Transverse colon (tissue), 4 donors: ENCODE results near the gene CSNK1G1. TPM values are rescaled to one million over a fixed set of nuclear protein-coding genes. Genes with fewer than 3 reads are reported as not detected.
"Not testable (repeated sequence)": the region's sequence is repeated elsewhere in the genome, so short reads cannot be mapped to it uniquely, and the experiment has no call there.

ENCODE experiments used
- DNase-seq: peaks from one replicate; pipeline ENCODE4 v3.0.0-alpha.2; 2019
- H3K27ac ChIP-seq, 4 donors: fragments of 200-600 bp; sonication (generic); 2 replicates each; pipeline ENCODE4 v1.5.1; 2016 to 2018; ENCODE audit warnings: inconsistent platforms in 4 of 4
- H3K27me3 ChIP-seq: fragments of 200-600 bp; sonication (generic); 2 replicates; pipeline ENCODE4 v1.5.1; 2017; ENCODE audit warnings: inconsistent platforms
- H3K36me3 ChIP-seq, 4 donors: fragments of 200-600 bp; sonication (generic); 2 replicates each; pipeline ENCODE4 v1.5.1; 2017 to 2019; ENCODE audit warnings: inconsistent platforms in 4 of 4
- H3K4me1 ChIP-seq, 4 donors: fragments of 200-600 bp; sonication (generic); 2 replicates each; pipeline ENCODE4 v1.5.1; 2017 to 2020; ENCODE audit warnings: inconsistent platforms in 4 of 4
- H3K4me3 ChIP-seq, 4 donors: fragments of 200-600 bp; sonication (generic); 1 replicate in 1 of 4; 2 replicates in 3 of 4; pipeline versions ENCODE4 v1.5.1 to v1.6.1; 2017 to 2019; ENCODE audit warnings: inconsistent platforms in 4 of 4
- H3K9me3 ChIP-seq, 2 donors: fragments of 200-600 bp; sonication (generic); 2 replicates each; pipeline ENCODE4 v1.5.1; 2017 to 2019; ENCODE audit warnings: inconsistent platforms in 2 of 2
- EP300 ChIP-seq: sonication (generic); formaldehyde crosslinking; IDR thresholded peaks from one replicate; pipeline ENCODE4 v1.6.1; 2017; ENCODE audit warnings: antibody characterized with exemption, low read depth
- POLR2A ChIP-seq: fragments of 450-650 bp; IDR thresholded peaks from one replicate; pipeline ENCODE4 v1.6.1; 2016; ENCODE audit warnings: antibody characterized with exemption, mild to moderate bottlenecking, moderate library complexity
- POLR2AphosphoS5 ChIP-seq, 3 donors: sonication (generic); formaldehyde crosslinking; IDR thresholded peaks; one replicate each; pipeline ENCODE4 v1.6.1; 2016; ENCODE audit warnings: antibody characterized with exemption in 3 of 3
- WGBS, 2 donors: methylation state at CpG; one replicate each; pipeline ENCODE4 v1.1.5; 2018; ENCODE audit warnings: low coverage in 1 of 2; 5-methylcytosine and 5-hydroxymethylcytosine counted together
- in situ Hi-C, 4 donors: fragments of 200-750 bp; cut with MboI; loops; one replicate each; pipeline versions ENCODE4 v1.15.0 to v1.15.1; 2017; ENCODE audit warnings: low sequenced_read_pairs in 3 of 4, low pct_ligation_motif_present in 1 of 4, low pct_unique_long_range_greater_than_20kb in 1 of 4
- intact Hi-C: fragments of 100-400 bp; cut with DNase I; formaldehyde crosslinking; loops from one replicate; pipeline ENCODE4 v1.15.1; 2023; ENCODE audit warnings: low total_unique reads
- total RNA-seq, 4 donors: library from RNA; depleted of rRNA; stranded (reverse); fragments of >200 nt; gene quantifications; one replicate each; pipeline ENCODE4 v1.1.0, GENCODE V29; 2016
- TF ChIP-seq, protein P1 (sequence below), 5 experiments: fragments of 200-600 bp in 3 of 5; fragments of 450-650 bp in 2 of 5; sonication (generic) in 3 of 5; IDR thresholded peaks; 1 replicate in 2 of 5; 2 replicates in 3 of 5; pipeline ENCODE4 v1.5.1; 2016 to 2017; ENCODE audit warnings: antibody characterized with exemption in 5 of 5, inconsistent platforms in 3 of 5, mild to moderate bottlenecking in 2 of 5, moderate library complexity in 1 of 5

Gene CSNK1G1
- total RNA-seq, 4 donors from 2014 or later: 6.2 to 34.4 (median 19.7) TPM

- 87 to 90% methylated on average over 5 to 6 of the region's 6 CpGs for WGBS, 2 donors
- in situ Hi-C loops (no loop called here), intact Hi-C loops (no loop called here)
- no peaks in the 10 kb centered on the region for H3K4me1 ChIP-seq
- H3K36me3 ChIP-seq: peaks cover 0 to 86% (median 39%) of the 10 kb centered on the region in 4 donors
- TF ChIP-seq POLR2AphosphoS5 (IDR thresholded peaks at IDR 0.05) (no peak), POLR2A (no peak), EP300 (no peak)
- TF ChIP-seq, protein P1, sequence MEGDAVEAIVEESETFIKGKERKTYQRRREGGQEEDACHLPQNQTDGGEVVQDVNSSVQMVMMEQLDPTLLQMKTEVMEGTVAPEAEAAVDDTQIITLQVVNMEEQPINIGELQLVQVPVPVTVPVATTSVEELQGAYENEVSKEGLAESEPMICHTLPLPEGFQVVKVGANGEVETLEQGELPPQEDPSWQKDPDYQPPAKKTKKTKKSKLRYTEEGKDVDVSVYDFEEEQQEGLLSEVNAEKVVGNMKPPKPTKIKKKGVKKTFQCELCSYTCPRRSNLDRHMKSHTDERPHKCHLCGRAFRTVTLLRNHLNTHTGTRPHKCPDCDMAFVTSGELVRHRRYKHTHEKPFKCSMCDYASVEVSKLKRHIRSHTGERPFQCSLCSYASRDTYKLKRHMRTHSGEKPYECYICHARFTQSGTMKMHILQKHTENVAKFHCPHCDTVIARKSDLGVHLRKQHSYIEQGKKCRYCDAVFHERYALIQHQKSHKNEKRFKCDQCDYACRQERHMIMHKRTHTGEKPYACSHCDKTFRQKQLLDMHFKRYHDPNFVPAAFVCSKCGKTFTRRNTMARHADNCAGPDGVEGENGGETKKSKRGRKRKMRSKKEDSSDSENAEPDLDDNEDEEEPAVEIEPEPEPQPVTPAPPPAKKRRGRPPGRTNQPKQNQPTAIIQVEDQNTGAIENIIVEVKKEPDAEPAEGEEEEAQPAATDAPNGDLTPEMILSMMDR (IDR thresholded peaks at IDR 0.05): no peak
- no peaks in the 10 kb centered on the region for H3K9me3 ChIP-seq
- no peaks in the 10 kb centered on the region for H3K27me3 ChIP-seq
- DNase-seq: no peak
- no peak overlapping the region for H3K27ac ChIP-seq
- no peak overlapping the region for H3K4me3 ChIP-seq
These were observed 228.3 kb downstream of the CSNK1G1 start for GRCh38 chr15:64127521-64128270.

DNA sequence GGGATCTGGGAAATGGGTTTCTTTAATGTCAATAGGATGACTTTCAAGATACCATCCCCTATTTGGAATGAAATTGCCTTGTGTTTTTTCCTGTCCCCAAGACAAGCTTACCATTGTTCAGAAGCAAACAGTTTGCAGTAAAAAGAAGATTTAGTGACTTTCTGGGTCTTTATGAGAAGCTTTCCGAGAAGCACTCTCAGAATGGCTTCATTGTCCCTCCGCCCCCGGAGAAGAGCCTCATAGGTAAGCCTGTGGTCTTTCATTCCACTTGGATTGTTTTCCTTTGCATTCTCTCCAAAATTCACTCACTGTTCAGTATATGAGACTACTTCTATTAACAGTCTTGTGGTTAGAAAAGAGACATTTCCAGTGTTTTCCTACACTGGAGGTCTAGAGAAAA, 230.0 kb downstream of the CSNK1G1 start:
- H3K36me3 ChIP-seq: peaks cover 0 to 79% (median 35%) of the 10 kb centered on the region in 4 donors
- no peak for DNase-seq

GRCh38 chr15:64122936-64123351, 233.0 kb downstream of the CSNK1G1 start:
- no peak for DNase-seq
- peaks cover 0 to 78% (median 34%) of the 10 kb centered on the region in 4 donors for H3K36me3 ChIP-seq
- no peak overlapping the region for H3K27ac ChIP-seq
- no peaks in the 10 kb centered on the region for H3K4me1 ChIP-seq
- in situ Hi-C loops (no loop called here), intact Hi-C loops (no loop called here)
- H3K4me3 ChIP-seq: no peak overlapping the region
- no peaks in the 10 kb centered on the region for H3K27me3 ChIP-seq
- H3K9me3 ChIP-seq: no peaks in the 10 kb centered on the region
- TF ChIP-seq POLR2A (no peak), EP300 (no peak), POLR2AphosphoS5 (IDR thresholded peaks at IDR 0.05) (no peak)
- TF ChIP-seq, protein P1 (IDR thresholded peaks at IDR 0.05): no peak
- 84 to 94% methylated on average over 3 of the region's 3 CpGs for WGBS, 2 donors

More for the DNA sequence above, 230.0 kb downstream of the CSNK1G1 start:
- TF ChIP-seq POLR2AphosphoS5 (IDR thresholded peaks at IDR 0.05): no peak
- TF ChIP-seq EP300: no peak
- TF ChIP-seq, protein P1 (IDR thresholded peaks at IDR 0.05): no peak
- TF ChIP-seq POLR2A: no peak
- 63 to 97% methylated on average over 3 of the region's 3 CpGs for WGBS, 2 donors
- Histone ChIP-seq H3K4me3 (no peak overlapping the region), H3K27ac (no peak overlapping the region), H3K4me1 (no peaks in the 10 kb centered on the region), H3K27me3 (no peaks in the 10 kb centered on the region), H3K9me3 (no peaks in the 10 kb centered on the region)
- intact Hi-C loops (no loop called here), in situ Hi-C loops (no loop called here)

DNA sequence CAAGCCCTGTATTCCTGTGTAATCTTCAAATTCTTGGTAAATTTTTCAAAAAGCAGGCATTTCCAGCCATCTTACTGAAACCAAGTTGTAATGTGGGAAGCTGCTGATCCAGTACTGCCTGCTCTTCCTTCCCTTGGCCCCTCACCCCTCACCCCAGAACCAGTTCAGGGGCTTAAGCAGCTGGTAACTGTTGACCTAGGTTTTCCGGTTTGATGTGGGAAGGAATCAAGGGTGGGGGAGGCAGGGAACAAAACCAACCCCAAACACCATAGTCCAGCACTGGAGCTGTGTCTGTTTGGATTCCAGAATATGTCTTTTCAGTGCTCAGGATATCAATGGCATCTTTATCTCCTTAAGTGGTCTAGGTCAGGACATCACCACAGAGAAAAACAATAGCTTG, 233.5 kb downstream of the CSNK1G1 start:
- WGBS, 2 donors: 93% methylated on average over 1 of the region's 1 CpG; no CpG with 5 or more reads in 1 of the 2 donors
- no peaks in the 10 kb centered on the region for H3K27me3 ChIP-seq
- intact Hi-C loops (no loop called here), in situ Hi-C loops (no loop called here)
- H3K4me1 ChIP-seq: no peaks in the 10 kb centered on the region
- H3K4me3 ChIP-seq: no peak overlapping the region
- peaks cover 0 to 79% (median 33%) of the 10 kb centered on the region in 4 donors for H3K36me3 ChIP-seq
- no peak for DNase-seq
- no peak overlapping the region for H3K27ac ChIP-seq
- no peaks in the 10 kb centered on the region for H3K9me3 ChIP-seq
- no peak for TF ChIP-seq EP300
- TF ChIP-seq POLR2AphosphoS5 (IDR thresholded peaks at IDR 0.05): no peak
- TF ChIP-seq POLR2A: no peak

- intact Hi-C loops: no loop called here
- Histone ChIP-seq H3K9me3 (no peaks in the 10 kb centered on the region), H3K4me1 (no peaks in the 10 kb centered on the region), H3K27ac (no peak overlapping the region), H3K36me3 (peaks cover 0 to 78% (median 32%) of the 10 kb centered on the region in 4 donors), H3K4me3 (no peak overlapping the region), H3K27me3 (no peaks in the 10 kb centered on the region)
- 86 to 90% methylated on average over 4 of the region's 4 CpGs for WGBS, 2 donors
- TF ChIP-seq, protein P1 (IDR thresholded peaks at IDR 0.05): no peak
- TF ChIP-seq POLR2A (no peak), POLR2AphosphoS5 (IDR thresholded peaks at IDR 0.05) (no peak), EP300 (no peak)
- in situ Hi-C loops: no loop called here
- DNase-seq: no peak
These were observed 234.4 kb downstream of the CSNK1G1 start for GRCh38 chr15:64121614-64122013.

DNA sequence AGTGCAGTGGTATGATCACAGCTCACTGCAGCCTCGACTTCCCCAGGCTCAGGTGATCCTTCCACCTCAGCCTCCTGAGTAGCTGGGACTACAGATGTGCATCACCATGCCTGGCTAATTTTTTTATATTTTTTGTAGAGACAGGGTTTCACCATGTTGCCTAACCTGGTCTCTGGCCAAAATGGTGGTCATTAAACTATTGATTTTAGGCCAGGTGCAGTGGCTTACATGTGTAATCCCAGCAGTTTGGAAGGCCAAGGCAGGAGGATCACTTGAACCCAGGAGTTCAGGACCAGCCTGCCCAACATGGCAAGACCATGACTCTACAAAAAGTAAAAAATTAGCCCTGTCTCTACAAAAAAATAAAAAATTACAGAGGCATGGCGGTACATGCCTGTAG, 235.7 kb downstream of the CSNK1G1 start:
- WGBS, 2 donors: 99 to 100% methylated on average over 1 to 2 of the region's 2 CpGs
- DNase-seq, intact Hi-C loops, H3K9me3 ChIP-seq, H3K4me1 ChIP-seq, in situ Hi-C loops, H3K27me3 ChIP-seq, H3K27ac ChIP-seq, H3K4me3 ChIP-seq: not testable (repeated sequence)
- H3K36me3 ChIP-seq: peaks cover 0 to 85% (median 31%) of the 10 kb centered on the region in 4 donors
